Ishikawa (cell line): ENCODE results near the gene ZNF385D.

Experiments
- CEBPB ChIP-seq: IDR thresholded peaks from 2 replicates; pipeline ENCODE4 v1.6.1; 2012
- CREB1 ChIP-seq: IDR thresholded peaks from 2 replicates; pipeline ENCODE4 v1.6.1; 2012; ENCODE audit warnings: low read depth
- EGR1 ChIP-seq: IDR thresholded peaks from 2 replicates; pipeline ENCODE4 v1.6.1; 2012
- EP300 ChIP-seq: IDR thresholded peaks from 2 replicates; pipeline ENCODE4 v1.6.1; 2012; ENCODE audit warnings: borderline replicate concordance
- FOXM1 ChIP-seq: IDR thresholded peaks from 2 replicates; pipeline ENCODE4 v1.6.1; 2012; ENCODE audit warnings: low read depth, borderline replicate concordance
- NFIC ChIP-seq: IDR thresholded peaks from 2 replicates; pipeline ENCODE4 v1.6.1; 2012
- RAD21 ChIP-seq: IDR thresholded peaks from 2 replicates; pipeline ENCODE4 v1.6.1; 2012; ENCODE audit warnings: low read depth
- TAF1 ChIP-seq: IDR thresholded peaks from 2 replicates; pipeline ENCODE4 v1.6.1; 2012; ENCODE audit warnings: low read depth, mild to moderate bottlenecking
- TCF12 ChIP-seq: IDR thresholded peaks from 2 replicates; pipeline ENCODE4 v1.6.1; 2012; ENCODE audit warnings: low read depth
- TEAD4 ChIP-seq: IDR thresholded peaks from 2 replicates; pipeline ENCODE4 v1.6.1; 2012
- YY1 ChIP-seq: IDR thresholded peaks from 2 replicates; pipeline ENCODE4 v1.6.1; 2012; ENCODE audit warnings: low read depth
- ZBTB7A ChIP-seq: IDR thresholded peaks from 2 replicates; pipeline ENCODE4 v1.6.1; 2012; ENCODE audit warnings: low read depth
- TF ChIP-seq, protein P1 (sequence below): IDR thresholded peaks from 2 replicates; pipeline ENCODE4 v1.6.1; 2012; ENCODE audit warnings: low read depth, mild to moderate bottlenecking
- TF ChIP-seq, protein P2 (sequence below): IDR thresholded peaks from 2 replicates; pipeline ENCODE4 v1.6.1; 2012
- TF ChIP-seq, protein P3 (sequence below): IDR thresholded peaks from 2 replicates; pipeline ENCODE4 v1.6.1; 2012

Gene ZNF385D

DNA sequence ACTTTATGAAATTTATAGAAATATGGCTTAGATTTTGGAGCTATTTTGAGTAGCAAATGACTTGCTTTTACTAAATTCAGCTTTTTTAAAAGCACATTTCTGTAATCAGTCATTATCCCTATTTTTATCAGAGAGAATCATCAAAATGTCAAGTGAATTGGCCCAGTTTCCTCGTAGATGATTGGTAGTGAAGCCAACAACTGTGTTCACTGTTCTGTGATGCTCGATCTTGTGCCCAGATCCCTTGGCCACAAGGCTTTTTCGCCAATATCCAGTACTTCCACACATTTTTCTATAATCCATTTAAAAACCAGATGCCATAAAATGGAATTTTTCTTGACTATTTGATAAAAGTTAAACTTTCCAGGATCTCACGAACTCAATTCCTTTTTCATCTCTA lies 336.5 kb downstream of the ZNF385D start:
- no peak for TF ChIP-seq EP300
- TF ChIP-seq TAF1: no peak
- TF ChIP-seq TEAD4: no peak
- no peak for TF ChIP-seq FOXM1
- no peak for TF ChIP-seq RAD21

DNA sequence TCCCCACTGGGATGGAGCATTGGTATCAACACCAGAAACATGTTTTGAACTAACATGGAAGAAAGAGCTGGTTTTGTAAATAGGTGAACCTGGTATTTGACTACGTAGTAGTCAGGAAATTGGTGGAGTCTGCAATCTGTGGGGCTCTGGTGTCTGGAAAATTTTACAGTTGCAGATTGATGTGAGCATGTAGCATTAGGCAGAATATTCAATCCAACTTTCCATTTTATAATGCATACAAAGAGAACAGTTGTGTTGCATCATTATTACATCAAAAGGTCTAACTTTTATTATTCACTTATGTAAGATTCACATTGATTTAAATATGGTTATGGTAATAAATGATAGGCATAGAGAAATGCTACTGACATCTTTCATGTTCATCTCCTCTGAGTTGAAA lies 340.0 kb downstream of the ZNF385D start:
- TF ChIP-seq EP300 (no peak), TCF12 (no peak), FOXM1 (no peak), CREB1 (no peak), TAF1 (no peak), ZBTB7A (no peak), TEAD4 (no peak), CEBPB (no peak), RAD21 (no peak), YY1 (no peak), EGR1 (no peak), NFIC (no peak)
- TF ChIP-seq, protein P1, sequence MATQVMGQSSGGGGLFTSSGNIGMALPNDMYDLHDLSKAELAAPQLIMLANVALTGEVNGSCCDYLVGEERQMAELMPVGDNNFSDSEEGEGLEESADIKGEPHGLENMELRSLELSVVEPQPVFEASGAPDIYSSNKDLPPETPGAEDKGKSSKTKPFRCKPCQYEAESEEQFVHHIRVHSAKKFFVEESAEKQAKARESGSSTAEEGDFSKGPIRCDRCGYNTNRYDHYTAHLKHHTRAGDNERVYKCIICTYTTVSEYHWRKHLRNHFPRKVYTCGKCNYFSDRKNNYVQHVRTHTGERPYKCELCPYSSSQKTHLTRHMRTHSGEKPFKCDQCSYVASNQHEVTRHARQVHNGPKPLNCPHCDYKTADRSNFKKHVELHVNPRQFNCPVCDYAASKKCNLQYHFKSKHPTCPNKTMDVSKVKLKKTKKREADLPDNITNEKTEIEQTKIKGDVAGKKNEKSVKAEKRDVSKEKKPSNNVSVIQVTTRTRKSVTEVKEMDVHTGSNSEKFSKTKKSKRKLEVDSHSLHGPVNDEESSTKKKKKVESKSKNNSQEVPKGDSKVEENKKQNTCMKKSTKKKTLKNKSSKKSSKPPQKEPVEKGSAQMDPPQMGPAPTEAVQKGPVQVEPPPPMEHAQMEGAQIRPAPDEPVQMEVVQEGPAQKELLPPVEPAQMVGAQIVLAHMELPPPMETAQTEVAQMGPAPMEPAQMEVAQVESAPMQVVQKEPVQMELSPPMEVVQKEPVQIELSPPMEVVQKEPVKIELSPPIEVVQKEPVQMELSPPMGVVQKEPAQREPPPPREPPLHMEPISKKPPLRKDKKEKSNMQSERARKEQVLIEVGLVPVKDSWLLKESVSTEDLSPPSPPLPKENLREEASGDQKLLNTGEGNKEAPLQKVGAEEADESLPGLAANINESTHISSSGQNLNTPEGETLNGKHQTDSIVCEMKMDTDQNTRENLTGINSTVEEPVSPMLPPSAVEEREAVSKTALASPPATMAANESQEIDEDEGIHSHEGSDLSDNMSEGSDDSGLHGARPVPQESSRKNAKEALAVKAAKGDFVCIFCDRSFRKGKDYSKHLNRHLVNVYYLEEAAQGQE: no peak
- TF ChIP-seq, protein P2, sequence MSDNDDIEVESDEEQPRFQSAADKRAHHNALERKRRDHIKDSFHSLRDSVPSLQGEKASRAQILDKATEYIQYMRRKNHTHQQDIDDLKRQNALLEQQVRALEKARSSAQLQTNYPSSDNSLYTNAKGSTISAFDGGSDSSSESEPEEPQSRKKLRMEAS: no peak
- TF ChIP-seq, protein P3, sequence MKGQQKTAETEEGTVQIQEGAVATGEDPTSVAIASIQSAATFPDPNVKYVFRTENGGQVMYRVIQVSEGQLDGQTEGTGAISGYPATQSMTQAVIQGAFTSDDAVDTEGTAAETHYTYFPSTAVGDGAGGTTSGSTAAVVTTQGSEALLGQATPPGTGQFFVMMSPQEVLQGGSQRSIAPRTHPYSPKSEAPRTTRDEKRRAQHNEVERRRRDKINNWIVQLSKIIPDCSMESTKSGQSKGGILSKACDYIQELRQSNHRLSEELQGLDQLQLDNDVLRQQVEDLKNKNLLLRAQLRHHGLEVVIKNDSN: no peak

DNA sequence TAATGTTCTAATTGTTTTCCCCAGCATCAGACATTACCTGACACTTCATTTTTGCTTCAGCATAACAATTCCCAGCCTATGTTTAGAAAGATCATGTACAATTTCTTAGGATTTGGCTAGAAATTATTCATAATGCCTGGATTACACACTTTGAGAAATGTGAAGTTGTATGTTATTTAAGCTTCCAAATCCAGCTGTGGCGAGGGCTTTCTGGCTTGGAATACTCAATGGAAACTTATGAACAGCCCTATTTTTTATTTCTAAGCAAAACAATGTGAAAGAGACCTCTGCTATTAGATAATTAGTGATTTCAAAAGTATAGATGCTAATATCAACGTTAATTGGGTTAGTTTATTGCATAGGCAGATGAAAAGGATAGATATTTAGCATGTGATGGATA lies 341.6 kb downstream of the ZNF385D start:
- no peak for TF ChIP-seq CEBPB
- TF ChIP-seq TAF1: no peak
- TF ChIP-seq EGR1: no peak
- TF ChIP-seq NFIC: no peak
- no peak for TF ChIP-seq EP300
- no peak for TF ChIP-seq YY1
- TF ChIP-seq TCF12: no peak
- TF ChIP-seq, protein P1: no peak
- TF ChIP-seq, protein P3: no peak
- TF ChIP-seq FOXM1: no peak
- TF ChIP-seq ZBTB7A: no peak
- no peak for TF ChIP-seq CREB1

DNA sequence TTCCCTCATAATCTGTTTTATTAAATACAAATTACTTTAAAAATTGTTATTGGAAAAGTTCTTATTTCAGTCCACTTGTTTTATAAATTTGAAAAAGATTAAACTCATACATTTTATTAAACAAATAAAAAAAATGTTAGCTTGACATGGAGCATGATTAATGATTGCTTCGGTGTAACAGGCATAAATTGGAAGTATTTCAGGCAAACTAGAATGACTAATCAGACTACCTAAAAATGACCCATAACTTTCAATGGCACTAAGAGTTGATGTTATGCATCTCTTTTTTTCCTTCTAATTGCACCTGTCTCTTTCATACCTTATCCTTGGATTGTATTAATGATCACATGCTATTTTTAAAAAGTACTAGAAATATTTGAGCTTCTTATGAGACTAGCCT lies 343.3 kb downstream of the ZNF385D start:
- TF ChIP-seq, protein P1: no peak
